Limb (tissue), 2 donors: ENCODE measurements around the gene CARD11.
"Not testable (repeated sequence)": the region's sequence is repeated elsewhere in the genome, so short reads cannot be mapped to it uniquely, and the experiment has no call there.

Source experiments
- DNase-seq, 2 donors: peaks; one replicate each; pipeline ENCODE4 v3.0.0-alpha.2; 2016; ENCODE audit errors: extremely low spot score in 2 of 2

The CARD11 gene

GRCh38 chr7:2965745-2966270 lies 77.9 kb downstream of the CARD11 start:
- peak in 1 of 2 donors; percentile 5 for DNase-seq

- peak in 1 of 2 donors; percentile 11 for DNase-seq
Measured at GRCh38 chr7:2965301-2965700, 78.4 kb downstream of the CARD11 start.

DNA sequence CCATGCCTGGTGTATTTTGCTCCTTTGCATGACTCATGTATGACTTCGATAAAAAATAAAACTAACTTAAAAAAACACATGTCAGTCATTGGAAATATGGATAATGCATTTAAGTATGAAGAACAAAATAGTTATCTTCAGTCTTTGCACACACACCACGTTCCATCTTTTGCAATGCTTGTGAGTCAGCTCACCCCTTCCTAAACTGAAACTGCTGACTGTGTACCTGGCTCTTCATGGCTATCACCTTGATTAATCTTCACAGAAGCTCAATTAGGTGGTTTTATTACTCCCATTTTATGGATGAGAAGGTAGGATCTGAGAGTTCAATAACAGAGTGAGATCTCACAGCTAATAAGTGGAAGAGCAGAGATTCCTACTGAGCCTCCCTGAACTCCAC lies 79.5 kb downstream of the CARD11 start:
- DNase-seq, result no peak

GRCh38 chr7:2962865-2963264 lies 80.8 kb downstream of the CARD11 start:
- DNase-seq, result no peak

DNA sequence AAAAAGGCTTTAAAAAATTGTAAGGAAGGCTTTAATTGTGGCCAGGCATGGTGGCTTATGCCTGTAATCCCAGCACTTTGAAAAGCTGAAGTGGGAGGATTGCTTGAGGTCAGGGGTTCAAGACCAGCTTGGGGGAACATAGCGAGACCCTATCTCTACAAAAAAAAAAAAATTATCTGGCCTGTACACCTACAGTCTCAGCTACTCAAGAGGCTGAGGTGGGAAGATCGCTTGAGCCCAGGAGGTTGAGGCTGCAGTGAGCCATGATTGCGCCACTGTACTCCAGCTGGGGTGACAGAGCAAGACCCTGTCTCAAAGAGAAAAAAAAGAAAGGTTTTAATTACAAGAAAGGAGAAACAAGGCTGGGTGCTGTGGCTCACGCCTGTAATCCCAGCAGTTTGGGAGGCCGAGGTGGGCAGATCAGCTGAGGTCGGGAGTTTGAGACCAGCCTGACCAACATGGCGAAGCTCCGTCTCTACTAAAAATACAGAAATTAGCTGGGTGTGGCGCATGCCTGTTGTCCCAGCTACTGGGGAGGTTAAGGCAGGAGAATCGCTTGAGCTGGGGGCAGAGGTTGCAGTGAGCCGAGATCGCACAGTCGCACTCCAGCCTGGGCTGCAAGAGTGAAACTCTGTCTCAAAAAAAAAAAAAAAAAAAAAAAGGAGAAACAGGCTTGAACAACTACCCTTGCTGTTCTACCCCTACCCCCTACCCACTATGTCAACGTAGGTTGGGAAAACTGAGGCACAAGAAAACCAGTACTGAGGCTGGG lies 83.7 kb downstream of the CARD11 start:
- no peak for DNase-seq

DNA sequence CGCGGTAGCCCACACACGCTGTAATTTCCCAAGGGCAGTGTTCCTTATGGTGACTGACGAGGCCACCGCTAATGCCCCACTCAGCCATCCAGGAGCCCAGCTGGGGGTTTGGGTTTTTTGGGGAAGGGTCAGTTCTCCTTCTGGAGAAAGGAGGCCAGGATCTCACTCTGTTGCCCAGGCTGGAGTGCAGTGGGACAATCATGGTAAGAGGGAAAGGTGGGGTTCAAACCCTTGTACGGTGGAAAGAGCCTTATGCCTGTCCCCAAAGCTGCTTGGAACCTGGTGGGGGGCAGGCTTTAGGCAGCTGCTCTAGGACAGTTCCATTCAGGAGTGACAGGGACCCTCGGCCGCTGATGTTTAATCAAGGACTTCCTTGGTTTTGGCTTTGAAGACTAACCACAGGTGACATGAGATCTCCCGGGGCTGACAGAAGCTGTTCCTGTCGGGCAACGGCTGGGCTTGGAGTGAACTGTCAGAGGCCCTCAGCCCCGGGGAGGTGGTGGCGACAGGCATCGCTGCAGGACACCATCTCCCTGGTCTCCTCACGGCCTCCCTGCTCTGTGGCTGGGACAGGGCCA lies 84.5 kb downstream of the CARD11 start:
- DNase-seq, result no peak

DNA sequence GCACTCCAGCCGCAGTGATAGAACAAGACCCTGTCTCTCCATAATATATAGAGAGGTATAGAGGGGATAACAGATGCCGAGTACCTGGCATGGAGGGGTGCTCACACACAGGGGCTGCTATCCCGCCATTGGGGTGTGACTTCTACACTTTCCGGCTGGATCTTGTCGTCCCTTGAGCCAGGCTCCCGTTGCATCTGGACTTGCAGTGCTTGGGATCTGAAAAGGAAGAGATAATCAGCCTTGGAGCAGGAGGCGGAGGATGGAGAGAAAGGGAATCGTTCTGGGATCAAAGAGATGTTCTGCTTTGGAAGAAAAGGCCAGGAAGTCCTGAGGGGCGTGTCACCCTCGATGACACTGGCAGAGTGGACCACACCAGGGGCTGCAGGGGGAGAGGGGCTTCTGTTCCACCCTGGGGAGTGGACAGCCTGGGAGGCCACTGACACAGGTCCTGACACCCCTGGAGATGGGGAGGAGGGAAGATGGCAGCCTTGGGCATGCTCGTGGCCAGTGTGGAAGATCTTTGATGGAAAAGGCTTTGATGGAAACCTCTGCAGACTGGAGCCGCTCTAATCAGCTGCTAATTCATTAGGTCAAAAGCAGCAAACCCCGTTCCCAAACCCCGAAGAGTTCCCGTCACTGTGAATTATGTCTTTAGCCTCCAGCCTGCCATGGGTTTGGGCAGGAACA lies 85.1 kb downstream of the CARD11 start:
- no peak for DNase-seq

GRCh38 chr7:2957369-2957727 lies 86.3 kb downstream of the CARD11 start:
- DNase-seq, result not testable (repeated sequence)

- no peak for DNase-seq
Measured at GRCh38 chr7:2956526-2957368, 86.9 kb downstream of the CARD11 start.

- DNase-seq, result no peak
Measured at GRCh38 chr7:2956076-2956475, 87.6 kb downstream of the CARD11 start.

GRCh38 chr7:2955269-2955668 lies 88.4 kb downstream of the CARD11 start:
- DNase-seq, result no peak

- DNase-seq, result no peak
Measured at GRCh38 chr7:2954433-2954853, 89.2 kb downstream of the CARD11 start.

DNA sequence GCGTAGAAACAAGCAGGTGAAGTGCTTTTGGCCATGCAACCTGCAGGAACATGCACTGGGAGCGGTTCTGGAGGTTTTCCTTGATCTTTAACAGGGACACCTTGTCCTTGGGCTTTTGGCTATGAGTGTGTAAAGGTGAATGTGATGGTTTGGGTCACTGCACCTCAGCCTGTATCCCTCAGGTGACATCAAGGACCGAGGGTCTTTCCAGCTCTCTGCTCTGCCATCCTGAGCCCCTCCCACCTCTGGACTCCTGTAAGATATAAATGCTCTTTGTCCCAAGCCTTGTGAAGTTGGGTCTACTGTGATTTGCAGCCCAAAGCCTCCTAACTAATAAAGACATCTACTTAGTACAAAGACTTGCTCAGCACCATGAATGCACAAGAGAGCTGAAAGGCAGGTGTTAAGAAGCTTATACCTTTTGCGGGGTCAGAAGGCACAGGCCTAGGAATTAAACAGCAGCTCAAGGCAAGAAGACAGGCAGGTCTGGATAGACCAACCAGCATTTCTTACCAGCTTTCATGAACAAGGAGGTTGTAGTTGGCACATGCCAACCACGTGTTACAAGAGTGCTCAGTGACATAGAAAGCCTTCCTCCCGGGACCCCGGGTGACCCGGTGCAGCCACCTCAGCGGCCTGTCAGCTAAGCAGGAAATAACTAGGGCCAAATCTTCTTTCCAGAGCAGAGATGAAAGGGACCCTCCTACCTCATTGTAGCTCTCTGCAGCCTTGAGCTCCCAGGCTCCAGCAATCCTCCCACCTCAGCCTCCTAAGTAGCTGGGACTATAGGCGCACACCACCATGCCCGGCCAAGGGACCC lies 89.9 kb downstream of the CARD11 start:
- no peak for DNase-seq

DNA sequence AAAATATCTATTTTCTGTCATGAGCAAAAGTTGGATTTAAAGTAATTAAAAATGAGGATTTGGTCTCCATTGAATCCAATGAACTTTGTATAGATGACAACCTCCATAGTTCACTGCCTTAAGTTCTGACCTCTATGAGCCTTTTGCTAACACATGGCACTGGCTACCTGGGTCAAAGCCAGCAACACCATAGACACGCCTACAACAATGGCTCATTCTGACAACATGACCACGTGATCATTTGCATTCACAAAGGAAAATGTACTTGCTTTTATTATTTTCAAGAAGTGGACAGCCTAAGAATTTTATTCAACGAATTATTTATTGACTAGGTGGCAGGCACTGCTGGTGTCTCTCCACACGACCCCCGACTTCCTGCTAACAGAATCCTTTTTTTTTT lies 90.6 kb downstream of the CARD11 start:
- DNase-seq, result no peak

- DNase-seq, result no peak
Measured at GRCh38 chr7:2952316-2952715, 91.4 kb downstream of the CARD11 start.

DNA sequence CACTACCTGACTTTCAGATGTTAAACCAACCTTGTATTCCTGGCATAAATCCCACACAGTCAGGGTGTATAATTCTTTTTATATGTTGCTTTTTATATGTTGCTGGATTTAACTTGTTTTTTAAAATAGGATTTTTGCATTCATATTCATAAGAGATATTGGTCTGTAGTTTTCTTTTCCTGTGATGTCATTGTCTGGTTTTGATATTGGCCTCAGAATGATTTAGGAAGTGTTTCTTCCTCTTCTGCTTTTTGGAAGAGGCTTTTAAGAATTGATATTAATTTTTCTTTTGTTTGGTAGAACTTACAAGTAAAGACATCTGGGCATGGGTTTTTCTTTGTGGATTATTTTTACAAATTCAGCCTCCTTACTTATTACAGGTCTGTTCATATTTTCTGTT lies 93.1 kb downstream of the CARD11 start:
- DNase-seq, result no peak

GRCh38 chr7:2948749-2949148 lies 94.9 kb downstream of the CARD11 start:
- no peak for DNase-seq

DNA sequence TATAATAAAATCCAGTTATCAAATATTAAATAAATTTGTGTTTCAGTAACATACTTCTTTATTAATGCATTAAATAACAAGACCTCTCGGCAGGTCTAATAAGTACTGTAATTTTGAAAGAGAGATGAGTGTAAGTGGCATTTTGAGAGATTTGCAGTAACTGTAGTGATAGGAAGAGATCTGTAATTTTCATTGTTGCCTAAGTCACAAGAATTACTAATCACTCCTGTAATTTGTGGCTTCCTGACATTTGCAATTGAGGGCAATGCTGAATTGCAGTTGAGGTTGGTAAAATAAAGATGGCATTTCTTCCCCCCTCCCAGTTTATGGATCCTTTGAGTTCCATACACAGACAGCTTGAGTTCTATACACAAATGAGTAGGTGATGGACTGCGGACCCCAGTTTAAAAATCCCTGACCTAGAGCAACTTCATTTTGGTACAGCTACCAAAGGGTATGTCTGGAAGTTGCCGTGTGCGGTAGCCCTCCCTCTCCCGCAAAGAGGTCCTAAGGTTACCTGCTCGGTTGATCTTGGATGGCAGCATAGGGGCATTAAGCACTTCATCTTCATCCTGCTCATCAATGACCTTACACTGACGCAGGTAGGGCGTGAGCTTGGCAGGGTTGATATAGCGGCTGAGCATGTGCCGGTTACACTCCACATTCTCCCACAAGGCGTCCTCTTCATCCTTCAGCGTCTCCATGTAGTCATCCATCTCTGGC lies 96.4 kb downstream of the CARD11 start:
- DNase-seq, result no peak

DNA sequence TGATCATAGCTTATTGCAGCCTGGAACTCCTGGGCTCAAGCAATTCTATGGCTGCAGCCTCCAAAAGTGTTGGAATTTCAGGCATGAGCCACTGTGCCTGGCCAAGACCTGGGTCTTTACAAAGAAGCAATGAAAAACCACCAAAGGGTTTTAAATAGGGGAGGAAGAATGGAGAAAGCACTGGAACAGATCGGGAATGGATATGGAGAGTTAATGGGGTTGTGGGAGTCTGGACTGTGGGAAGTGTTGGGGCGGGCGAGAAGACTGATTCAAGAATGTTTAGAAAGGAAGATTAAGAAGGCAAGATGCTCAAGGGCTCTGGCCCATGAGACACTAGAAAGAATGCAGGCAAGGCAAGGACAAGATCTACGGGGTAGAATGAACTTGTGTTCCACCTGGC lies 98.5 kb downstream of the CARD11 start:
- DNase-seq, result no peak

- DNase-seq, result peak in 1 of 2 donors; percentile 9
Measured at GRCh38 chr7:2944739-2945138, 98.9 kb downstream of the CARD11 start.
